ENCODE data around the gene TEAD1.

GRCh38 chr11:12802418-12803085 lies 128.3 kb downstream of the TEAD1 start:
- TF ChIP-seq CTCF (conservative IDR thresholded peaks at IDR 0.05; ENCODE audit: low read length) (no peak), EZH2phosphoT487 (IDR thresholded peaks at IDR 0.05; ENCODE audit: borderline replicate concordance, low read depth, low read length) (no peak)
